ENCODE measurements around the gene ZC4H2.
"Not testable (repeated sequence)": the region's sequence is repeated elsewhere in the genome, so short reads cannot be mapped to it uniquely, and the experiment has no call there.

Gene ZC4H2, protein sequence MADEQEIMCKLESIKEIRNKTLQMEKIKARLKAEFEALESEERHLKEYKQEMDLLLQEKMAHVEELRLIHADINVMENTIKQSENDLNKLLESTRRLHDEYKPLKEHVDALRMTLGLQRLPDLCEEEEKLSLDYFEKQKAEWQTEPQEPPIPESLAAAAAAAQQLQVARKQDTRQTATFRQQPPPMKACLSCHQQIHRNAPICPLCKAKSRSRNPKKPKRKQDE
- 6.8 to 7.3 reads per million in 2 donors for total RNA-seq

DNA sequence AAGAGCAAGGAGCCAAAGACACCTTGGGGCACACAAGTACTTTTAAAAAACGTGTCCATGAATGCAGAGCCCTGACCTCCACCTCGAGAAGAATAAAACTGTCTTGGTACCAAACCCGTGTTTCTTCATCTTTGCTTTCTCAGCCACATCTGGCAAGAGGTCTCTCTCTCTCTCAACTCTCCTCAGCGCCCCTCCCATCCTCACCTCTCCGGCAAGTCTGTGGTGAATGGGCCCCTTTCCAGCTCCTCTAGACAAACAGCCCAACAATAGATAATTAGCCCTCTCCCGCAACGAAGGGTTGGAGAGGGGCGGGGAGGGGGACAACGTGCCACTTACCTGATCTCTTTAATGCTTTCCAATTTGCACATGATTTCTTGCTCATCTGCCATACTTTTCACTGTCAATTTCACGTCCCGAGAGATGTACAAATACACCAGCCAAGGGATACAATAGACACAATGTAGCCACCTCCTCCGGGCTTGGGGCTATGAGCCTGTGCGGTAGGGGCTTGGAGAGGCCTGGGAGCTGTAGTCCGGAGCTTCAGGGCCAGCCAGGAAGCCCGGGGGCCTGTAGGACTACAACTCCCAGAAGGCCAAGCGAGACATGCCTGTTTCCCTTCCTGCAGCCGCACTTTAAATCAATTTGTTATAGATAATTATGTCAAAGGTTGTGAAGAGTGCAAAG is at the start of gene ZC4H2:
Gene ZC4H2 (minus strand): TSS at position 462 of the 684 bp plus-strand sequence. CDS start 73 bp downstream, at position 389.
- peak; percentile 5 for DNase-seq

DNA sequence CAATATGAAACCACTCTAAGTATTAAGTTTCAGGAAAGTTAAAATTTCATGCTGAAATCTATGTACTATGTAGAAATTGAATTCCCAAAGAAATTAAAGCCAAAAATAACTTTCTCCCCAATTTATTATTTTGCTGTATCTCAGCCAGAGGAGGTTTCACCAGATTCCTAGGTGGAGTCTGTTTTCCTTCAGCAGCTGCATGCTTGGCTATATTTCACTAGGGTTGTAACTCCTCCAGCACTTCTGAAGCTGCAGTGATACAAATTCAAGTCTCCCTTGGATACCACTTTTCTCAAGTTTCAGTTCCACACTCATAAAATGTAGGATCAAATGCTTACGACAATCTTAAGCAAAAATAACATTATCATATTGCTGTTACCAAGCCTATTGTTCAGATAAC is 41.2 kb upstream of the ZC4H2 start:
- no peak for DNase-seq

DNA sequence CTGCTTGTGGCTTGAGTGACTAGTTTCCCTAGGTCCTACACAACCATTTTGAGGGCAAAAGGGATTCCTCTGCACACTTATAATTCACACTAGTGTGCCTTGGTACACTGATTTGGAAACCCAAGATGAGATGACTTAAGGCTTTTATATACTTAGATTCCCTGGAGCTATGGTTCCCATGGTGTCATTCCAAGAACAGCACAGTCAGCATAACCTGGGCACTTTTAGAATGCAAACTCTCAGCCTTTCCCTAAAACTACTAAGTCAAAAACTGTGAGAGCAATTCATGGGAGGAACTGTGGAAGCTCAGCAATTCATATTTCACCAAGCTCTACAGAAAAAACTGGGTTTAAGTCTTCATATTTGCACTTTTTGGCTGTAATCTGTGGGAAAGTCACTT is 38.0 kb upstream of the ZC4H2 start:
- DNase-seq, result no peak

DNA sequence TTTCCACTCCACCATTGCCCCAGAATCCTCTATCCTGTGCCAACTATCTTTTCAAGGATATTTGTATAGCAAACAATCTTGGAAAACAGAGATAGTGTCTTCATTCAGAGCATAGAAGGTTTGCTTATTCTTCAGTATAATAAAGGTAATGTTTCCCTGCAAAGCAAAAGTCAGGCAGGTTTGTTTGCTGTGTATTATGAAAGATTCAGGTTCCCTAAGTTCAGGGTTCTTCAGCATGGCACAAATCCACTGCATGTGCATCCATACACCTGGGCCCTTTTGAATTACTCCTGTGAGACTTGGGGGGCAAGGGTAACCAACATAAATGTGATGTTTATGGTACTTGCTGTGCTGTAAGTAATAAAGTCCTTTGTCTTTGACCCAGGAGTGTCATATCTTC is 33.2 kb upstream of the ZC4H2 start:
- DNase-seq, result no peak

DNA sequence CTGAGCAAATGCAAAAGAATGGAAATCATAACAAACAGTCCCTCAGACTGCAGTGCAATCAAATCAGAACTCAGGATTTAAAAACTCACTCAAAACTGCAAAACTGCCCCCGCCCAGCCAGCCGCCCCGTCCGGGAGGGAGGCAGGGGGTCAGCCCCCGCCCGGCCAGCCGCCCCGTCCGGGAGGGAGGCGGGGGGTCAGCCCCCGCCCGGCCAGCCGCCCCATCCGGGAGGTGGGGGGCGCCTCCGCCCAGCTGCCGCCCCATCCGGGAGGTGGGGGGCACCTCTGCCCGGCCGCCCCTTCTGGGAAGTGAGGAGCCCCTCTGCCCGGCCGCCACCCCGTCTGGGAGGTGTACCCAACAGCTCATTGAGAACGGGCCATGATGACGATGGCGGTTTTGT is 26.0 kb upstream of the ZC4H2 start:
- not testable (repeated sequence) for DNase-seq

DNA sequence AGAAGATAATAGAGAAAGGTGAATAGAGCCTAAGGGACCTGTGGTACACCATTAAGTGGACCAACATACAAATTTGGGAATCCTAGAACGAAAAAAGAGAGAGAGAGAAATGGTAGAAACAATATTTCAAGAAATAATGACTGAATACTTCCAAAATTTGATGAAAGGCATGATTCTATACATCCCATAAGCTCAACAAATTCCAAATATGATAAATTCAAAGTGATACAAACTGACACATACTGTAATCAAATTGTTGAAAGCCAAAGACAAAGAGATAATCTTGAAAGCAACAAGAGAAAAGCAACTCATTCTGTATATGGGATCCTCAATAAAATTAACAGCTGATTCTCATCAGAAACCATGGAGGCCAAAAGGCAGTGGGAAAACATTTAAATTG is 20.6 kb upstream of the ZC4H2 start:
- no peak for DNase-seq

DNA sequence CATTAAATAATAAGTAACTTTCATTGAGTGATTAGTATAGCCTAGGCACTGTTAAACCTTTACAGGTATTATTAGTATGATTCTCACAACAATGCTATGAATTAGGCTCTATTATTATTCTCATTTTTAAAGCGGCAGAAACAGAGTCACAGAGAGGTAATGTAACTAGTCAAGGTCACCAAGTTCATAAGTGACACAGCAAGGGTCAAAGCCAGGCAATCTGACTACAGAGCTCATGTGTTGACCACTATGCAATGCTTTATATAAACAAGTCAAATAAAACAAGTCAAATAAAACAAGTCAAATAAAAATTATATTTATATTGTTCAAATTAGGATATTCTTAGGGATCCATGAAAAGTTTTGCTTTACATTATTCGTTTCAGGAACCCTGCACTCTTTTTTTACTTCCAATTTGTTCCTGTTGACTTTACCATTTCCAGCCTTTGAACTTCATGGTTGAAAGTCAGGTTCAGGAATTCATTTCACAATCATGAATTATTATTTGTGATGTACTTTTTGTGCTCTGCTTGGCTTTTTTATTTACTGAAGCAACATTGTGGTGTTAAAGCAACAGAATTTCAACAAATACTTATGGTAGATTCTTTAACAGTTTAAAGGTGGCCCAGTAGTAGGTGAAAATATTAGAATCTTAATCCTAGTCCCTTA is 18.0 kb upstream of the ZC4H2 start:
- DNase-seq, result no peak

DNA sequence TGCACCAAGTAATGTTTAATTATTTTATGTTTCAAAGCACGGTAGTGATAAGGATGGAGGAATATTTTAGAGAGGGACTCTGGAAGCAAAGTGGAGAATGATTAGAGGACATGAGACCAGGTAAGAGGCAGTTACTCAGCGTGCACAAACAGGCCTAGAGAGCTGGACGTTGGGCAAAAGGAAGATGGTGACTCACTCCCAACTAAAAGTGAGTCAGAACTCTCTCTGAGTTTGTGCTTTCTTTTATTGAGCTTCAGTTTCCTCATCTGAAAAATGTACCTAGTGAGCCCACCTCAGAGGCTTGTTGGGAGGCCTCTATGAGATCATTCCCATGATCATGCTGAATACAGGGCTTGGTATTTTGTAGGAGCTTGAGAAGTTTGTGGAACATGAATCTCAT is 1.6 kb upstream of the ZC4H2 start:
- DNase-seq, result no peak

DNA sequence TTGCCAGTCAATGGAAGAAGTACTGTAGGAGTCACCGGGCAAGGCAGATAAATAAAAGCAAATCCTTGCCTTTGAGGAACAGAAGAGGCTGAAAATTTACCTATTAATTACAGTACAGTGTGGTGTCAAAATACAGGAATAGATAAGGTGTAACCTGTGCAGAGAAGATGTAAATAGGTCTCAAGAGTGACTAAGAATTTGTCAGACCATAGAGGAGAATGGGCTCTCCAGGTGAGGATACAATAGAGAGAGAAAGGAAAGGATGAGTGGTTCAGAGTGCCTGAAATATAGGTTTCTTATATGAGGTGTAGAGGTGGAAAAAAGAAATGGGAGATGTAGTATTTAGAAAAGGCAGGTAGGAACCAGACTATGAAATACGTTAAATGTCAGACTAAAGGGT is 801 bp upstream of the ZC4H2 start:
- no peak for DNase-seq

DNA sequence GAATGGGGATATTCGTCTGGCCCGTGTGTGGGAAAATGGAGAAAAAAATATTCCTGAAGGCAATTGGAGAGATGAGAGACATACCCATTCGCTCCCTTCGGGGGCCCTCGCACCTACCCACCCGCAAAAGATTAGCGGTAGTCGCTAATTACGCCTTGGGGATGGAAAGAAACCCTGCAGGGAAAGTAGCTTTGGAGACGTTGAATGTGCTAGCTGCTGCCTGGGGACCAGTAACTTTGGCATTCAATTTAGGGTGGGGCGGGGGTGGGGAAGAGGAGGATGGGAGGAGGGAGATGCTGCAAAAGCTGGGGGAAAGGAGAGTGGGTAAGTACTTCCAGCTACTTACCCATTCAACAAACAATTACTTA is 407 bp upstream of the ZC4H2 start:
- no peak for DNase-seq

DNA sequence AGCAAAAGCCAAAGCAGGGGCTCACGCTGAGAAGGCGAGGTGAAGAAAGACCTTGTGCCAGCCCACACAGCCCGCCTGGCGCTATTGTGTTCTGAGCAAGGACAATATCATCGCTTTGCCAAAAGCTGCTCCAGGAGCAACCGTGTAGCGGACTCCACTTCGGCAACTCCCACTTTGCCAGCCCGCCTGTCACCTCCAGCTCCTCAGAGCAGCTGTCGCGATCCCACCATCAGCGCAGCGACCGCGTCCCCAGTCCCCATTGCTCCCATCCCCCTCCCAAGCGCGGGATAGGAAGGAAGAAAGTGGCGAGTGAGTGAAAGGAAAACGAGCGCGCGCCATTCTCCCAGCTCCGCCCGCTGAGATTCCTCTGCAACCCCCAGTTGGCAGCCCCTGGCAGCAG is 759 bp downstream of the ZC4H2 start:
- DNase-seq, result peak; percentile 5

DNA sequence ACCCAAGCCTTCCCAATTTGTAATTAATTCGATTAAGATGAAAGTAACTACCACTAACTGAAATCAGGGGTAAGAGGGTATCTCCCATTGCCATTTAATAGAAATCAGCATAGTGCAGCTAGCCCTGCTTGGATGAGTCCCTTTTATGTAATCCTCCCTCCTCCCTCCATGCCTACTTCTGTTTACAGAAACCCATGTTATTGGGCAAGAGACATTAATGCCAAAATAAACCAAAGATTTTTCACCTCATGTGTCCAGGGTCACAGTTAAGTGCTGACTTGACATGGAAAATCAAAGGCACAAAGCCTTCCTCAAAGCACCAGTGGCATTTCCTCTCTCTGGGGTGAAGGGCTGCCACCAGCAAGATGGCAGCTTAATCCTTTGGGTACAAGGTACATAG is 50.8 kb downstream of the ZC4H2 start:
- no peak for DNase-seq

DNA sequence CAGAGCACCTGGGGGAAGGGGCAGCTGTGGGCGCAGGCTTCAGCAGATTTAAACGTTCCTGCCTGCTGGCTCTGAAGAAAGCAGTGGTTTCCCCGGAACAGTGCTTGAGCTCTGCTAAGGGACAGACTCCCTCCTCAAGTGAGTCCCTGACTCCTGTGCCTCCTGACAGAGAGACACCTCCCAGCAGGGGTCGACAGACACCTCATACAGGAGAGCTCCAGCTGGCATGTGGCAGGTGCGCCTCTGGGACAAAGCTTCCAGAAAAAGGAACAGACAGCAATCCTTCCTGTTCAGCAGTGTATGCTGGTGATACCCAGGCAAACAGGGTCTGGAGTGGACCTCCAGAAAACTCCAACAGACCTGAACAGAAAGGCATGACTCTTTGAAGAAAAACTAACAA is 68.1 kb downstream of the ZC4H2 start:
- DNase-seq, result no peak

DNA sequence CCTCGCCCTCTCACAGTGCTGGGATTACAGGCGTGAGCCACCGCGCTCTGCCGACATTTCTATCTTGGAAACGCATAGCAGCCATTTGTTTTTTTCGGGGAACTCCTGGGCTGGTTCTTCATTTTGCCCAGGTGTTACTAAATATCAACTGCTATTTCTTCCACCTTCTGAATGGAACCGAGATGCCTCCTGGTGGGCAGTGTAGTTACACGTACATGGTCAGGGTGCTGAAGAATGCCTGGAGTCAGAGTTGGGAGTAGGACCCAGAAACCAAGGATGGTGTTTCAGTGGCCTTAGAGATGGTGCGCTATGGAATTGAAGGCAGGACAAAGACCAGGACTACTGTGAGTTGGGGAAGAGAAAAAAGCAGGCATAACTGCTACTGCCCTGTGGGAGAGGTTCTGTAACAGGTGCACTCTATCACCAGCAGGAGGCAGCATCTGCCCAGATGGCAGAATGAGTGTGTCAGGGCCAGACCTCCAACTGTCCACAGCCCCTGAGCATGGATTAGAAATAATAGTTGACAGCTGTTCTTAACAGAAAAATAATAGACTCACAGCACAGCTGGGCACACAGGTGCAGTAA is 81.7 kb downstream of the ZC4H2 start:
- no peak for DNase-seq

DNA sequence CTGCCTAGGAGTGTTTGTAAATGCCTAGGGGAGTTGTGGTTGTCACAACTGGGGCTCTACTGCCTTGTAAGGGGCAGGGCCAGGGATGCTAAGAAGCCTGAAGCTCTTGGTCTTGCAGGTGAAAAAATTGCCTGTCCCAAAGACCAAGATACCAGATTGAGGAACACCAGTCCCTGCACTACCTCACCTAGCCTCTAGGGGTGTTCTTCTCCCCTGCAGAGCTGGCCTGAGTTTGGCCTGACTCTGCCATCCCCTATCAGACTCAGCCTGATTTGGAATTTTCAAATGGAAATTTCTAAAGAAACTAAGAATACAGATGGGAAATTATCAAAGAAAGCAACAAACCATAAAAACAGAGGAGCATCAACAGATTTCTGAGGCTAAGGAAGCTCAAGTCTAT is 90.4 kb downstream of the ZC4H2 start:
- DNase-seq, result no peak

DNA sequence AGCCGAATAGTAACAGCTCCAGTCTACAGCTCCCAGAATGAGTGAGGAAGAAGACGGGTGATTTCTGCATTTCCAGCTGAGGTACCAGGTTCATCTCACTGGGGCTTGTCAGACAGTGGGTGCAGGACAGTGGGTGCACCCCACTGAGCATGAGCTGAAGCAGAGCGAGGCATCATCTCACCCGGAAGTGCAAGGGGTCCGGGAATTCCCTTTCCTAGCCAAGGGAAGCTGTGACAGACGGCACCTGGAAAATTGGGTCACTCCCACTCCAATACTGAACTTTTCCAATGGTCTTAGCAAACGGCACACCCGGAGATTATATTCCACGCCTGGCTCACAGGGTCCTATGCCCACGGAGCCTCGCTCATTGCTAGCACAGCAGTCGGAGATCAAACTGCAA is 97.5 kb downstream of the ZC4H2 start:
- DNase-seq, result not testable (repeated sequence)

DNA sequence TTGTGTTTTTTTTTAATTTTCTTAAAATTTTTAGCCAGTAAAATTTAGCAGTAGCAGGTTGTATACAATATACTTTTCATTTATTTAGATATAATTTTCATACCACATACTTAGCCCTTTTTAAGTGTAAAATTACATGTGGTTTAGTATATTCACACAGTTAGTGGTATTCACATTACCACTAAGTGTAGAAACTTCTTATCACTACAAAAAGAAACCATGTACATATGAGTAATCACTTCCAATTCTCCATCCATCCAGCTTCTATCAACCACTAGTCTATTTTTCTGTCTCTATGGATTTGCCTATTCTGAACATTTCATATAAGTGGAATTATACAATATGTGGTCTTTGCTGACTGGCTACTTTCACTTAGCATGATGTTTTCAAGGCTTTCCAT is 109.0 kb downstream of the ZC4H2 start:
- DNase-seq, result no peak

Measured in activated gamma-delta T cell (primary cell).